ENCODE data around the gene RAPGEF2.

DNA sequence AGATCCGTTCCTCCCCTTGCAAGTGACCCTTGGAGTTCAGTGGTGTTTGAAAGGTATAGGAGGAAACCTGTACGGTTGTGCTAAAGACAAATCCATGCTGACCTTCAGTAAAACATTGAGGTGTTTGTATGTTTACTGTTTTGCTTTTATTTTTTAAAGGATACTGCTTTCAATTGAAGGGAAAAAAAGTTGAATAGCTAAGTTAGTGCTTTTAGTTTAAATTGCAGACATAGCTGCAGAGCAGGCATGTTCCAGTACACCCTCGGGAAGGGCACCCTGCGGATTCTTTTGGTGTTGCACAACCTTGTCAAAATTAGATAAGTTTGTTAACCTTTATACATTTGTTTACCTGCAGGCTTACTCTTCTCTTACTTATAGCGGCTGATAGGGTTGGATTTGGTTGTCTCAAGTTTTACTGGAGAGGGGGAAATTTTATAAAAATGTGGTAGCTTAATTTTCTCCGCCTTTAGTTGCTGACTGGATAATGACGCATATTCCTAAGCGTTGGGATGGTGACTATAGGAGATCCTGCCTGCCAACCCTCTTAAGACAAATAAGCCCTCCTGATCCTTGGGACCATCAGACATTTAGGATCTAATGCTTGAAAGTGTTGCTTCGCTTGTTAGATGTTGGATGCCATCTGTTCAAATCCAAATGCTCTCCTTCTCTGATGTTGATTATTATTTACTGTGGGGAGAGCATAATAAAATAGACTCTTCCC is 2.0 kb downstream of the RAPGEF2 start:
- TF ChIP-seq, protein P1, sequence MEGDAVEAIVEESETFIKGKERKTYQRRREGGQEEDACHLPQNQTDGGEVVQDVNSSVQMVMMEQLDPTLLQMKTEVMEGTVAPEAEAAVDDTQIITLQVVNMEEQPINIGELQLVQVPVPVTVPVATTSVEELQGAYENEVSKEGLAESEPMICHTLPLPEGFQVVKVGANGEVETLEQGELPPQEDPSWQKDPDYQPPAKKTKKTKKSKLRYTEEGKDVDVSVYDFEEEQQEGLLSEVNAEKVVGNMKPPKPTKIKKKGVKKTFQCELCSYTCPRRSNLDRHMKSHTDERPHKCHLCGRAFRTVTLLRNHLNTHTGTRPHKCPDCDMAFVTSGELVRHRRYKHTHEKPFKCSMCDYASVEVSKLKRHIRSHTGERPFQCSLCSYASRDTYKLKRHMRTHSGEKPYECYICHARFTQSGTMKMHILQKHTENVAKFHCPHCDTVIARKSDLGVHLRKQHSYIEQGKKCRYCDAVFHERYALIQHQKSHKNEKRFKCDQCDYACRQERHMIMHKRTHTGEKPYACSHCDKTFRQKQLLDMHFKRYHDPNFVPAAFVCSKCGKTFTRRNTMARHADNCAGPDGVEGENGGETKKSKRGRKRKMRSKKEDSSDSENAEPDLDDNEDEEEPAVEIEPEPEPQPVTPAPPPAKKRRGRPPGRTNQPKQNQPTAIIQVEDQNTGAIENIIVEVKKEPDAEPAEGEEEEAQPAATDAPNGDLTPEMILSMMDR (IDR thresholded peaks at IDR 0.05), result no peak
- no peak for TF ChIP-seq POLR2A (IDR thresholded peaks at IDR 0.05)
